ENCODE data around the gene ARHGEF12. TPM values are rescaled to one million over a fixed set of nuclear protein-coding genes. Genes with fewer than 3 reads are reported as not detected.

ARHGEF12 gene
- total and polyA plus RNA-seq, 3 donors from 2014 or later: 26.6 to 74.1 (median 72.7) TPM

GRCh38 chr11:120342678-120343077, 6.5 kb downstream of the ARHGEF12 start:
- 50 to 65% methylated on average over 3 of the region's 3 CpGs for WGBS, 2 donors

GRCh38 chr11:120343429-120343828, 7.2 kb downstream of the ARHGEF12 start:
- Histone ChIP-seq H3K4me3 (no peak overlapping the region), H3K27me3 (no peaks in the 10 kb centered on the region), H3K27ac (no peak overlapping the region), H3K36me3 (ENCODE audit: low read depth, missing control alignments) (no peaks in the 10 kb centered on the region), H3K4me1 (peaks cover 34% of the 10 kb centered on the region), H3K9me3 (no peaks in the 10 kb centered on the region)
- 82 to 85% methylated on average over 2 of the region's 2 CpGs for WGBS, 2 donors
- no peak for DNase-seq
- intact Hi-C loops (cut with DNase I; ENCODE audit: low total_unique reads): no loop called here
- TF ChIP-seq CTCF (IDR thresholded peaks at IDR 0.05) (no peak), POLR2A (IDR thresholded peaks at IDR 0.05) (no peak)

More at GRCh38 chr11:120342678-120343077, 6.5 kb downstream of the ARHGEF12 start:
- H3K36me3 ChIP-seq (ENCODE audit: low read depth, missing control alignments): no peaks in the 10 kb centered on the region
- H3K27me3 ChIP-seq: no peaks in the 10 kb centered on the region
- no peak for DNase-seq
- H3K9me3 ChIP-seq: no peaks in the 10 kb centered on the region
- no peak overlapping the region for H3K4me3 ChIP-seq
- H3K27ac ChIP-seq: no peak overlapping the region
- TF ChIP-seq POLR2A (IDR thresholded peaks at IDR 0.05) (no peak), CTCF (IDR thresholded peaks at IDR 0.05) (no peak)
- H3K4me1 ChIP-seq: peaks cover 35% of the 10 kb centered on the region
- intact Hi-C loops (cut with DNase I; ENCODE audit: low total_unique reads): no loop called here

- intact Hi-C loops (cut with DNase I; ENCODE audit: low total_unique reads): no loop called here
- no peak for DNase-seq
- WGBS, 2 donors: 69 to 83% methylated on average over 1 of the region's 1 CpG
- H3K27me3 ChIP-seq: no peaks in the 10 kb centered on the region
- no peaks in the 10 kb centered on the region for H3K36me3 ChIP-seq (ENCODE audit: low read depth, missing control alignments)
- TF ChIP-seq POLR2A (IDR thresholded peaks at IDR 0.05) (no peak), CTCF (IDR thresholded peaks at IDR 0.05) (no peak)
- peaks cover 24% of the 10 kb centered on the region for H3K4me1 ChIP-seq
- H3K9me3 ChIP-seq: no peaks in the 10 kb centered on the region
- no peak overlapping the region for H3K27ac ChIP-seq
- no peak overlapping the region for H3K4me3 ChIP-seq
Measured at GRCh38 chr11:120344302-120345004, 8.2 kb downstream of the ARHGEF12 start.

- intact Hi-C loops (cut with DNase I; ENCODE audit: low total_unique reads): no loop called here
- no peak overlapping the region for H3K4me3 ChIP-seq
- DNase-seq: no peak
- no peaks in the 10 kb centered on the region for H3K27me3 ChIP-seq
- no peak for TF ChIP-seq POLR2A (IDR thresholded peaks at IDR 0.05)
- TF ChIP-seq CTCF (IDR thresholded peaks at IDR 0.05): no peak
- H3K27ac ChIP-seq: no peak overlapping the region
- H3K4me1 ChIP-seq: peaks cover 15% of the 10 kb centered on the region
- no peaks in the 10 kb centered on the region for H3K36me3 ChIP-seq (ENCODE audit: low read depth, missing control alignments)
- H3K9me3 ChIP-seq: no peaks in the 10 kb centered on the region
- WGBS, 2 donors: 58 to 59% methylated on average over 1 of the region's 1 CpG
Measured at GRCh38 chr11:120346233-120346632, 10.0 kb downstream of the ARHGEF12 start.

- H3K36me3 ChIP-seq (ENCODE audit: low read depth, missing control alignments): no peaks in the 10 kb centered on the region
- no peak for DNase-seq
- H3K4me3 ChIP-seq: no peak overlapping the region
- H3K9me3 ChIP-seq: no peaks in the 10 kb centered on the region
- TF ChIP-seq CTCF (IDR thresholded peaks at IDR 0.05): no peak
- no peak for TF ChIP-seq POLR2A (IDR thresholded peaks at IDR 0.05)
- peaks cover 10% of the 10 kb centered on the region for H3K4me1 ChIP-seq
- no peaks in the 10 kb centered on the region for H3K27me3 ChIP-seq
- intact Hi-C loops (cut with DNase I; ENCODE audit: low total_unique reads): no loop called here
- no peak overlapping the region for H3K27ac ChIP-seq
Measured at GRCh38 chr11:120350637-120351036, 14.4 kb downstream of the ARHGEF12 start.
